BJ (cell line): ENCODE measurements around the gene HGS. TPM values are rescaled to one million over a fixed set of nuclear protein-coding genes. Genes with fewer than 3 reads are reported as not detected.
"Not testable (repeated sequence)": the region's sequence is repeated elsewhere in the genome, so short reads cannot be mapped to it uniquely, and the experiment has no call there.

Experiments used
- CTCF ChIA-PET: fragments of 350-600 bp; formaldehyde crosslinking; extraction: SDS; loops from one replicate; lab custom pipeline; 2021; ENCODE audit warnings: antibody characterized with exemption, inconsistent platforms; lab: Yijun Ruan, JAX
- POLR2A ChIA-PET: fragments of 300-600 bp; sonication (Branson Sonifier 250); formaldehyde crosslinking; extraction: SDS; loops from one replicate; lab custom pipeline; 2021; ENCODE audit warnings: antibody characterized with exemption; lab: Charles Lee
- DNase-seq: peaks from one replicate; pipeline ENCODE4 v3.0.0-alpha.2; 2011; ENCODE audit warnings: low read depth
- H3K27me3 ChIP-seq: 2 replicates; pipeline ENCODE4 v1.6.0; 2011; ENCODE audit warnings: low read length; ENCODE audit not compliant: control insufficient read depth, insufficient read depth
- H3K36me3 ChIP-seq: 2 replicates; pipeline ENCODE4 v1.5.1; 2011; ENCODE audit warnings: low read length; ENCODE audit not compliant: control insufficient read depth, insufficient read depth
- H3K4me3 ChIP-seq: 2 replicates; pipeline ENCODE4 v1.5.1; 2011; ENCODE audit warnings: low read depth, mild to moderate bottlenecking, control low read depth, low read length
- CTCF ChIP-seq: IDR thresholded peaks from 2 replicates; pipeline ENCODE4 v1.5.1; 2011; ENCODE audit warnings: low read depth, mild to moderate bottlenecking, control low read depth, inconsistent platforms, low read length, moderate library complexity; ENCODE audit not compliant: insufficient read depth
- polyA plus RNA-seq: library from polyadenylated mRNA; depleted of rRNA; stranded (reverse); fragments of >200 nt; gene quantifications from 2 replicates; pipeline ENCODE4 v1.2.3, GENCODE V29; 2011

Gene HGS
- polyA plus RNA-seq, 1 experiment, result 110 TPM

GRCh38 chr17:81734405-81735263, 50.8 kb downstream of the HGS start:
- no peak for TF ChIP-seq CTCF
- Histone ChIP-seq H3K4me3 (no peak overlapping the region), H3K27me3 (no peaks in the 10 kb centered on the region; the same call in none of the 2 replicates), H3K36me3 (no peaks in the 10 kb centered on the region)
- DNase-seq, result no peak
- POLR2A ChIA-PET, result no interaction called here
- CTCF ChIA-PET, result interaction anchor here (0.7 to 2.2 kb wide), 5 partner anchors 9 to 286 kb away, joined by 3 to 9 read pairs (median 6); no protein-coding TSS in a partner anchor

- no peak for DNase-seq
- Histone ChIP-seq H3K27me3 (no peaks in the 10 kb centered on the region; the same call in none of the 2 replicates), H3K36me3 (no peaks in the 10 kb centered on the region), H3K4me3 (no peak overlapping the region)
- no peak for TF ChIP-seq CTCF
- CTCF ChIA-PET, result interaction anchor here (1.2 to 2.2 kb wide), 3 partner anchors 70 to 285 kb away, joined by 3 to 9 read pairs (median 7); no protein-coding TSS in a partner anchor
- POLR2A ChIA-PET, result no interaction called here
These were observed 51.7 kb downstream of the HGS start for GRCh38 chr17:81735264-81736102.

GRCh38 chr17:81737947-81738800, 54.4 kb downstream of the HGS start:
- H3K27me3 ChIP-seq, result peaks cover 5% of the 10 kb centered on the region
- no peak for DNase-seq
- ChIA-PET POLR2A (no interaction called here), CTCF (interaction anchor here (1.3 kb wide), 1 partner anchor 114 kb away, joined by 3 read pairs; no protein-coding TSS in a partner anchor)
- no peak for TF ChIP-seq CTCF
- H3K4me3 ChIP-seq, result no peak overlapping the region
- no peaks in the 10 kb centered on the region for H3K36me3 ChIP-seq

GRCh38 chr17:81738801-81739393, 55.1 kb downstream of the HGS start:
- TF ChIP-seq CTCF, result no peak
- no peaks in the 10 kb centered on the region for H3K36me3 ChIP-seq
- CTCF ChIA-PET, result interaction anchor here (0.5 to 1.3 kb wide), 2 partner anchors 109 to 113 kb away, joined by 3 read pairs; no protein-coding TSS in a partner anchor
- no peak overlapping the region for H3K4me3 ChIP-seq
- POLR2A ChIA-PET, result no interaction called here
- DNase-seq, result no peak
- peaks cover 5% of the 10 kb centered on the region for H3K27me3 ChIP-seq

- CTCF ChIA-PET, result interaction anchor here (0.5 kb wide), 1 partner anchor 108 kb away, joined by 3 read pairs; no protein-coding TSS in a partner anchor
- H3K27me3 ChIP-seq, DNase-seq, H3K4me3 ChIP-seq, POLR2A ChIA-PET, H3K36me3 ChIP-seq: not testable (repeated sequence)
These were observed 55.8 kb downstream of the HGS start for GRCh38 chr17:81739593-81739992.
